GM12801 (cell line): ENCODE data around the gene ANKRD42.

ENCODE experiments used
- CTCF ChIP-seq: IDR thresholded peaks from one replicate; pipeline ENCODE4 v1.5.1; 2011; ENCODE audit warnings: control low read depth; ENCODE audit not compliant: insufficient read length; ENCODE audit errors: extremely low read depth

The ANKRD42 gene

DNA sequence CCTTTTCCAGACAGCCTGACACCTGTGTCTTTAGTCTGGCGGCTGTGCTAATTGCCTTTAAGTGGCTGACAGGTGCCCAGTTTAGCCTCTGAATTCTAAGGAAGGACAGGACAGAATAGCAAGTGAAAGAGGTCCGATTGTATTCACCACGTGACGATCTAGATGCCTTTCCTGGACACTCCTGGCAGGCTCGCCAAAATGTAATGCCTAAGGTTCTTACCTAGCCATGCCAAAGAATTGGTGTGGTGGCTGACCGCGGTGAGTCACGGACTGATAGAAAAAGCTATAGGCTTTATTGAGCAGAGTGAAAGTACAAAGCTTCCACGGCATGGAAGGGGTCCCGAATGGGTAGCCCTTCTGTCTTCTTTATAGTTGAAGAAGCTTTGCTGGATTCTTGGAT lies 26.7 kb downstream of the ANKRD42 start:
- no peak for TF ChIP-seq CTCF

- no peak for TF ChIP-seq CTCF
Observed at GRCh38 chr11:83221694-83222093, 28.2 kb downstream of the ANKRD42 start.

DNA sequence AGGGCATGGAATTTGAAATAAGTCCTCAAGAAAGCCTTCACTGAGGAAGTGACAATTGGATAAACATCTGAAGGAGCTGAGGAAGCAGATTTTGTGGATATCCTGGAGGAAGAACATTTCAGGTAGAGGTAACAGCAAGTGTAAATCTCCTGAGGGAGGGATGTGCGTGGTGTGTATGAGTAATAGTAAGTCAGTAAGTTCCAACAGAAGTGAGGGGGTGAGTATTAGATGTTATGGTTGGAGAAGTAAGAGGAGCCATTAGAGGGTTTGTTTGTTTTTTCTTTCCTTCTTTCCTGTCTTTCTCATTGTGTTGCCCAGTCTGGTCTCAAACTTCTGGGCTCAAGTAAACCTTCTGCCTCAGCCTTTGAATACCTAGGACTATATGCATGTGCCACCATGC lies 29.0 kb downstream of the ANKRD42 start:
- no peak for TF ChIP-seq CTCF

- TF ChIP-seq CTCF = no peak
Observed at GRCh38 chr11:83223457-83223856, 29.9 kb downstream of the ANKRD42 start.

- TF ChIP-seq CTCF = no peak
Observed at GRCh38 chr11:83235825-83236224, 42.3 kb downstream of the ANKRD42 start.

- no peak for TF ChIP-seq CTCF
Observed at GRCh38 chr11:83238111-83238510, 44.6 kb downstream of the ANKRD42 start.

GRCh38 chr11:83241291-83241946 lies 47.9 kb downstream of the ANKRD42 start:
- no peak for TF ChIP-seq CTCF
